GM21390 (cell line): ENCODE results near the gene P2RY4.
"Not testable (repeated sequence)": the region's sequence is repeated elsewhere in the genome, so short reads cannot be mapped to it uniquely, and the experiment has no call there.

Source experiments
- ATAC-seq: cut with Tn5 transposase; IDR thresholded peaks from one replicate; pipeline ENCODE4 v1.9.1; 2021; ENCODE audit not compliant: unreplicated experiment

Gene P2RY4

GRCh38 chrX:70260104-70260503 lies at the start of gene P2RY4:
P2RY4 (minus strand) TSS chrX:70260204; CDS start chrX:70259624, 580 bp downstream.
- no peak for ATAC-seq

DNA sequence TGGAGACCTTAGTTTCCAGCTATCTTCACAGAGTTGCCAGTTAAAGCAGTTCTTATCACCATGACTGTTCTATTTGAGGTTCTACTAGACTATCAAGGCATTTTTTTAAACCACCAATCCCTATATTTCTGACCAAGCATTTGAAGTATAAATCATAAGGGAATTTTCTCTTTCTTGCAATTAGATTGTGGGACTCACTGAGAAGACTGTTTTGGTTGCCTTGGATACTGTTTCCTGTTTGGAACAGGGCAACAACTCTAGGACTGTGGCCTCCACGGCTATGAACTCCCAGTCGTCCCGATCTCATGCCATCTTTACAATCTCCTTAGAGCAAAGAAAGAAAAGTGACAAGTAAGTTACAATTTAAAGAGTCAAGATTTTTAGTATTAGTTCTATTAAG lies 41.7 kb upstream of the P2RY4 start:
- no peak for ATAC-seq

GRCh38 chrX:70293621-70294020 lies 33.6 kb upstream of the P2RY4 start:
- no peak for ATAC-seq

DNA sequence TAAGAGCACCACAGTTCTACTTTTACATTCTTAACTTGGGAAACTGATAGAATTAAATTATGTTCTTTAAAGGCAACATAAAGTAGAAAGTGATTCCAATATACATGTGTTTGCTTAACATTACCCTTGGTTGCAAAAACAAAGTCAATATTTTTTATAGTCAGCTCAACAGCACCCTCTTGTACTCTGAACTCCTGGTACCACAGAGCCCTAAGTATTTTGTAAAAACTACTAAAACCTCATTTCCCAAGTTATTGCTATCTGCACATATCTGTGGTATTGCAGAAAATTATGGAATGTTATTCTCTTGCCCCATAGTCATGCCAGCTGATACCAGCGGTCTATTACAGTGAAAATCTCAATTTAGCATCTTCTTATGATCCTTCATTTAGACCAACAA lies 32.8 kb upstream of the P2RY4 start:
- no peak for ATAC-seq

DNA sequence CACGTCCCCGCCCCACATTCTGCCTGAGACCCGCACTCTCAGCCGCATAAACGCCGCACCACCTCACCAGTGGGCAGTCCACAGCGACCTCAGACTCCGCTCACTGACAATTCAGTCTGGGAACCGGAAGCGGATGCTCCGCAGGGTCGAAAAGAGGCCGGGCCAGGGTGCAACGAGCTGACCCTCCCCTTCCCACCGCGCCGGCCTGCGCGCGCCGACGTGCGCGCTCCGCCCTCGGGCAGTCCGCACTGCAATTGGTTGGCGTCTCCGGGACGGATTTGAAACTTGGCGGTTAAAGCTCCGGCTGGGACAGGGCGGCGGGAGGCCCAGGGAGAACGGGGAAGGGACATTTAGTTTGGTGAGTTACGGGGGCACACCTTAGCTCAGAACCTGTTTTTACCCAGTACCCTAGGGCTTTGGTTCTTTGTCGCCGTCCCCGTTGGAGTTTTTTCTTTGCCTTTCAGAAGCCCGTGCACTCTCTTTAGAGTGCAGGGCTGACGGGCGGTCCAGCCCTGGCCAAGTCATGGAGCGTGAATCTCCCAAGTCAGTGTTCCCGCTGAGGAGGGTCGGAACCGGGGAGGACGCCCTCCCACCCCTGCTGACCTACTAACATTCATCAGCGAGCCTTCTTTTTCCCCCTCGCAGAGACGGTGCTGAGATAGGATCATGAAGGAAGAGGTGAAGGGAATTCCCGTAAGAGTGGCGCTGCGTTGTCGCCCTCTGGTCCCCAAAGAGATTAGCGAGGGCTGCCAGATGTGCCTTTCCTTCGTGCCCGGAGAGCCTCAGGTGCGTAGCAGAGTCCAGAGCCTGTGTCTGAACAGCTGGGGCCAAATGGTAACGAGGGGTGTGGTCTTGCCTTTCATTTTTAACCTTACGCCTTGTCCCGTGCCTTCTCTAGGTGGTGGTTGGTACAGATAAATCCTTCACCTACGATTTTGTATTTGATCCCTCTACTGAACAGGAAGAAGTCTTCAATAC lies 30.1 kb upstream of the P2RY4 start, which contains the start of the genes KIF4A and PDZD11:
TSS of gene KIF4A (plus strand) at position 312 of the 978 bp plus-strand sequence. CDS start at position 667, 355 bp downstream.
TSS of gene PDZD11 (minus strand) at position 135 of the 978 bp plus-strand sequence. CDS start 586 bp downstream, outside the sequence.
- peak; percentile 96 for ATAC-seq

DNA sequence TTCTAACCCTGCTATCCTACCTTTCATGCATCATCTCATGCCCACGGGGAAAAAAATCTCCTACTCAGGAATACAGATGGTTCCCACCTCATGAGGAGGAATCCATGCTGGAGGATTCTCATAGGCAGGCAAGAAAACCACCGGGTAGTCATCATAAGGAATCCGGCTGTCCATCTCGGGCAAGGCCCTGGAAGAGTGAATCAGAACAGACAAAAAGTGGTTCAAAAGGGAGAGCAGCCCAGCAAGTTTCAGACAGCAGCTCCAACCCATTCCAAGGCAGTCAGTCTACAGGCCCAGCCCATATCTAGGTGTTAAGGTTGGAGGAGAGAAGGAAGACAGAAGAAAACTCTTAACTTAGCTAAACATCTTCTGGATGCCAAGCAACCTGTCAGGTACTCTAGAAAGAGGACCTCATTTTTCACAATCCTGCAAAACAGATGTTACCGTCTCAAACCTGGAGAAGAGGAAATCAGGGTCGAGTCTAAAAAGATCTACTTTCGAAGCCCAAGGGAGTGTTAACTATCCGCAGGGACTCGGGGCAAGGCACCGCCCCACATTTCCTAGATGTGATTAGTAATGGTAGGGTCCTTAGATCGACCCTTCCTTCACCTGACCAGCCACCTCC lies 29.3 kb upstream of the P2RY4 start:
- ATAC-seq = no peak

GRCh38 chrX:70281951-70282350 lies 21.9 kb upstream of the P2RY4 start, which contains the start of gene RAB41:
RAB41 (plus strand) TSS chrX:70282172; CDS start chrX:70282218, 46 bp downstream.
- ATAC-seq = no peak

DNA sequence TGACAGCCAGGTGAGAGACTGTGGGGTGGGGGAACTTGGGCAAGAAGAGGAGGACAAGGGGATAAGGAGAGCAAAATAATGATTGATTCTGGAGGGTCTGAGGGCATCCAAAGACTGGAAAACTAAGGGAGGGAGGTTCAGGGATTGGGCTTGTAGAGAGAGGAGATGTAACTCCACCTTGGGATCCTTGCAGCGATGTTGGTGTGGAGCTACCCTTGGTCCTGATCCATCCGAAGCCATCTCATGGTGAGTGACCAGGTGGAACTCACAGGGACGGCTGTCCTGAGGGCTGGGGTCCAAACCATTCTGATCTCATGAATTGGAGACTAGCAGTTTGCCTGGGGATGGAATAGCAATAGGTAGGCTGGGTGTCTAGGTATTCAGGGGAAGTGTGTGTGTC lies 20.6 kb upstream of the P2RY4 start:
- no peak for ATAC-seq

- no peak for ATAC-seq
Measured at GRCh38 chrX:70279081-70279480, 19.1 kb upstream of the P2RY4 start.

- ATAC-seq = not testable (repeated sequence)
Measured at GRCh38 chrX:70274029-70274428, 14.0 kb upstream of the P2RY4 start.

GRCh38 chrX:70268034-70268433 lies 8.0 kb upstream of the P2RY4 start, which contains the start of gene ARR3:
ARR3 (plus strand) TSS chrX:70268334; CDS start chrX:70269386, 1,052 bp downstream.
- no peak for ATAC-seq

DNA sequence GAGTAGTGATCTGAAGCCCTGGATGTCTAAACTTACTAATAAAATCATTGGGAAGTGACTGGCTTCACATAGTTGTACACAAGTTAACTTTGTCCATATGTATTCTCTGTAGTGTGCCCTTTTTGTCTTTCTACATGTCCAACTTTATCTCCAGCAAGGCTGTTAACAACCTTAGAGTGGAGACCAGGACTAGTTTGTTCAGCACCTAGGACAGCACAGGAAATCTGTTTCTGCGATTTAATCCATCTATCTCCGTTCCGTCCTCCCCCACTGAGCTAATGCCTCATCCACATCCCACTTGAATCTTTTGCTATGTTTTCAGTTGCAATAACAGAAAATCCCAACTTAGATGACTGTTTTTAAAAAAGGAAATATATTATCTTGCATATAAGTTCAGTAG lies 4.8 kb upstream of the P2RY4 start:
- no peak for ATAC-seq

DNA sequence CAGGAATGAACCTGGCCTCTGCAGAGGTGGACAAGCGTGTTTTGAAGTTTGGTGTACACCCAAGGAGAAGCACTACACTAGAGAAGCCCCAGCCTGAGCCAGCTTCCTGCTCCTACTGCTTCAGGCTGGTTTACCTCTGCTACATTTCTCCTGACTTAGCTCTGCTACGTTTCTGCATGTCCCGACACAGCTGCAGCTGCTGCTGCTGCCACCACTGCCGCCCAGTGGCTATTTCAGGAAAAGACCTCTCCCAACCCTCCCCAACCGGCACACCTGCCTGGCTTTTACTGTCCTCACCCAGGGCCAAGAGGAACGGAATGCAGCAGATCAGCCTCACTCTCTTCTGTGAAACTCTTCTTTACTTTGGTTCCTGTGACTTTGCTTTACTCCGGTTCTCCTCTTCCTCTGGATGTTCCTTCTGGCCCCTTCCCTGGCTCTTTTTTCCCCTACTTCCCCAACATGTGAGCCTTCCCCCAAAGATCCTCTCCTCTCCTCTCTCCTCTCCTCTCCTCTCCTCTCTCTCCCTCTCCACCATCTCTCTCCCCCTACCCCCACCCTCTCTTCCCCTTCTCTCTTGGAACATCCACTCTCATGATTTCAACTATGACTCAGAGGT lies 3.1 kb upstream of the P2RY4 start:
- no peak for ATAC-seq

GRCh38 chrX:70257423-70258288 lies 2.3 kb downstream of the P2RY4 start:
- no peak for ATAC-seq

GRCh38 chrX:70255452-70255851 lies 4.6 kb downstream of the P2RY4 start:
- no peak for ATAC-seq

DNA sequence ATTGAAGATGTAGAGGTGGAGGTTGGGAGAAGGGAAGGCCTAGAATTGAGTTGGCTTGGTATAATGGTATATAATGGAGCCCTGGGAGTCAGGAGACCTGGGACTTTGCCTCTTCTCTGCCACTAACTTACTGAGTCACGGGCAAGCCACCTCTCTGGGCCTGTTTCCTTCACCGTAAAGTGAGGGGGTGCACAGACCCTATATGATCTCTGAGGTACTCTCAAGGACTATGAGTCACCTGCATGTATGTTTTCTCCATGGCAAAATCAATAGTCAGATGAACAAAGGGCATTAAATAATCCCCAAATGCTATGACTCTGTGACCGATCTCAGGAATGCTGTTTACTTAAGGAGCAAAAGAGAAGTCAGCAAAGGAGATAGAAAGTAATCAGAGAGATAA lies 5.1 kb downstream of the P2RY4 start:
- no peak for ATAC-seq

GRCh38 chrX:70254063-70254400 lies 6.0 kb downstream of the P2RY4 start:
- no peak for ATAC-seq

DNA sequence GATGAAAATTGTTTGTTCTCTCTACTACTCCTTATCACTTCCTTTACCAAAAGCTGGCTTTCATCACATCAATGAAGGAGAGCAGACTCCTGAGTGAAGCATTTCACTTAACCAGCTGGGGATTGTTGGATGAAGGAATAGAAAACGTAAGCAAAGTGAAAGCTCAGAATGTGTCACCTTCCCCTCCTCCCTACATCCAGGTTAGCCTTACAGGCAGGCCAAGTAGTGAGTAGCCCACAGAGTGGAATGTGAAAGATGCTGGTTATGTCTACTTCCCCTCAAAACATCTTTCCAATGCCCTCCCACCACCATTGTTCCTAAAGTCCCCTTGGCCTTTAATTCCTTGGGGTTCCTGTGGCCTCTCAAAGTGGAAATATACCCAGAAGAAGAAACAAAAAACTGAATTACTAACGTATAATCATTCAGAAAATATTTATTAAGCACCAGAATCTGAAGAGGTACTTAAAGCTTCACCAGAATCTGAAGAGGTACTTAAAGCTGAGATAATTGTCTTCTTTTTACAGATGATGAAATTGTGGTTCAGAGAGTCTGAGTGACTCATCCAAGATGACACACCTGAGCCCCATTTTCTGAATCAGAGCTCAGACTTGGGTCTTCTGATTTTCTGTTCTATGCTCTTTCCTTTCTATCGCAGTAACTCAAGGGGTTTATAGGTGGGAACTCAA lies 6.5 kb downstream of the P2RY4 start:
- no peak for ATAC-seq

- ATAC-seq = no peak
Measured at GRCh38 chrX:70252491-70252890, 7.5 kb downstream of the P2RY4 start.

GRCh38 chrX:70247252-70247651 lies 12.8 kb downstream of the P2RY4 start:
- no peak for ATAC-seq
